KMS-11 (cell line): ENCODE data around the gene EEPD1.
A peak's percentile ranks its signal among the peaks of the same experiment; 100 is the strongest.
"Not testable (repeated sequence)": the region's sequence is repeated elsewhere in the genome, so short reads cannot be mapped to it uniquely, and the experiment has no call there.

Source experiments
- H2AFZ ChIP-seq: fragments of 200-600 bp; sonication (generic); 2 replicates; pipeline ENCODE4 v1.6.1; 2016; ENCODE audit warnings: antibody characterized with exemption, mixed run types, low read depth
- H3K27ac ChIP-seq: fragments of 200-600 bp; sonication (generic); 2 replicates; pipeline ENCODE4 v1.6.1; 2016; ENCODE audit warnings: mild to moderate bottlenecking, mixed run types
- H3K27me3 ChIP-seq: fragments of 200-600 bp; sonication (generic); 2 replicates; pipeline ENCODE4 v1.6.1; 2017; ENCODE audit warnings: mild to moderate bottlenecking, low read depth, mixed run types, moderate library complexity; ENCODE audit not compliant: insufficient read depth
- H3K36me3 ChIP-seq: fragments of 200-600 bp; sonication (generic); 2 replicates; pipeline ENCODE4 v1.6.1; 2017; ENCODE audit warnings: mild to moderate bottlenecking, mixed run types; ENCODE audit not compliant: insufficient read depth
- H3K4me1 ChIP-seq: fragments of 200-600 bp; sonication (generic); 2 replicates; pipeline ENCODE4 v1.6.1; 2016; ENCODE audit warnings: mild to moderate bottlenecking, low read depth, mixed run types; ENCODE audit not compliant: poor library complexity, severe bottlenecking
- H3K4me2 ChIP-seq: fragments of 200-600 bp; sonication (generic); 2 replicates; pipeline ENCODE4 v1.7.0; 2016; ENCODE audit warnings: mild to moderate bottlenecking, mixed run types
- H3K4me3 ChIP-seq: fragments of 200-600 bp; sonication (generic); IDR thresholded peaks from 2 replicates; pipeline ENCODE4 v1.6.1; 2017; ENCODE audit warnings: low read depth, low read length, mixed read lengths; ENCODE audit not compliant: insufficient read depth
- H3K79me2 ChIP-seq: fragments of 200-600 bp; sonication (generic); 2 replicates; pipeline ENCODE4 v1.6.1; 2016; ENCODE audit warnings: low read depth, mixed run types; ENCODE audit not compliant: insufficient read depth
- H3K9ac ChIP-seq: fragments of 200-600 bp; sonication (generic); 2 replicates; pipeline ENCODE4 v1.6.1; 2016; ENCODE audit warnings: mild to moderate bottlenecking, mixed run types
- H4K20me1 ChIP-seq: fragments of 200-600 bp; sonication (generic); 2 replicates; pipeline ENCODE4 v1.6.1; 2016; ENCODE audit warnings: mild to moderate bottlenecking, mixed run types; ENCODE audit not compliant: insufficient read depth
- CTCF ChIP-seq: fragments of 200-600 bp; sonication (generic); conservative IDR thresholded peaks from 2 replicates; pipeline ENCODE4 v1.6.1; 2017; ENCODE audit warnings: low read depth, mild to moderate bottlenecking, antibody characterized with exemption, low read length, moderate library complexity, mixed read lengths

Gene EEPD1

GRCh38 chr7:36119005-36119706 lies 33.9 kb upstream of the EEPD1 start:
- Histone ChIP-seq H3K79me2 (no peaks in the 10 kb centered on the region), H3K4me3 (no peak overlapping the region), H3K27me3 (no peaks in the 10 kb centered on the region), H2AFZ (no peak overlapping the region), H3K9ac (no peak overlapping the region), H4K20me1 (no peaks in the 10 kb centered on the region), H3K36me3 (no peaks in the 10 kb centered on the region), H3K4me2 (no peak overlapping the region), H3K27ac (no peak overlapping the region), H3K4me1 (no peaks in the 10 kb centered on the region)
- TF ChIP-seq CTCF: no peak

GRCh38 chr7:36119983-36120646 lies 32.9 kb upstream of the EEPD1 start:
- not testable (repeated sequence) for H4K20me1 ChIP-seq, H3K79me2 ChIP-seq, H3K4me2 ChIP-seq, H3K27ac ChIP-seq, H3K9ac ChIP-seq, H3K27me3 ChIP-seq, H3K4me3 ChIP-seq, H3K36me3 ChIP-seq, H3K4me1 ChIP-seq, H2AFZ ChIP-seq

- not testable (repeated sequence) for H3K4me1 ChIP-seq, H3K27ac ChIP-seq, H2AFZ ChIP-seq, H3K79me2 ChIP-seq, H3K27me3 ChIP-seq, H3K9ac ChIP-seq, H3K36me3 ChIP-seq, H3K4me2 ChIP-seq, H4K20me1 ChIP-seq, H3K4me3 ChIP-seq
These were observed 27.4 kb upstream of the EEPD1 start for GRCh38 chr7:36125630-36126029.

- Histone ChIP-seq H3K9ac (no peak overlapping the region), H4K20me1 (no peaks in the 10 kb centered on the region), H3K4me3 (no peak overlapping the region), H3K79me2 (no peaks in the 10 kb centered on the region), H2AFZ (no peak overlapping the region), H3K4me1 (no peaks in the 10 kb centered on the region), H3K27ac (no peak overlapping the region), H3K27me3 (no peaks in the 10 kb centered on the region), H3K4me2 (no peak overlapping the region), H3K36me3 (no peaks in the 10 kb centered on the region)
- TF ChIP-seq CTCF: no peak
These were observed 25.8 kb upstream of the EEPD1 start for GRCh38 chr7:36127075-36127740.

GRCh38 chr7:36128448-36129047 lies 24.5 kb upstream of the EEPD1 start:
- no peak overlapping the region for H2AFZ ChIP-seq
- H3K36me3 ChIP-seq: no peaks in the 10 kb centered on the region
- no peak overlapping the region for H3K4me2 ChIP-seq
- no peak overlapping the region for H3K9ac ChIP-seq
- H3K27ac ChIP-seq: no peak overlapping the region
- H4K20me1 ChIP-seq: no peaks in the 10 kb centered on the region
- H3K79me2 ChIP-seq: no peaks in the 10 kb centered on the region
- no peaks in the 10 kb centered on the region for H3K4me1 ChIP-seq
- peak; percentile 80 for TF ChIP-seq CTCF
- H3K4me3 ChIP-seq: no peak overlapping the region
- H3K27me3 ChIP-seq: no peaks in the 10 kb centered on the region
